ENCODE data around the gene KRTAP13-1.

Gene KRTAP13-1

DNA sequence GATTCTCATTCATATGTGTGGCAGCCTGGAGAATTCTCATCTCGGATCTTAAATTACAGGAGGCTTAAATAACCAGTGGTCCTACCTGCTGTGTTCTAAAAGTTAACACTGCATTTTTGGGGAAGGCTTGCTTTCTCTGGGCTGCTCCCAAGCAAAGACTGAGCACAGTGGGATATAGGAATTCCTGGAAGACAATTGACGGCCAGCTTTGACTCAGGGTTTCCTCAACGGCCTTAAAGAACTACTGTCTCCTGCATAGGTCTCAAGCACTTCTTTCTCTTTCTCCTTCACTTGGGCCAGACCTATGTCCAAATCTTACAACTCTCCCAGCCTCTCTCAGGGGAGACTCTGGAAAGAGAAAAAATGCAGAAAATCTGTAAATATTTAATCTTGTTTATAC lies 30.9 kb downstream of the KRTAP13-1 start:
- no peaks in the 10 kb centered on the region for H3K4me1 ChIP-seq (ENCODE audit: insufficient read depth, low read length, severe bottlenecking)
- no peaks in the 10 kb centered on the region for H3K9me2 ChIP-seq (ENCODE audit: low read depth, low read length)
- no peak overlapping the region for H3K4me3 ChIP-seq (ENCODE audit: low read depth, low read length, poor library complexity, severe bottlenecking)
- H3K36me3 ChIP-seq (ENCODE audit: insufficient read depth, low read length): no peaks in the 10 kb centered on the region
- TF ChIP-seq EZH2 (IDR thresholded peaks at IDR 0.05; ENCODE audit: borderline replicate concordance, low read length): no peak
- TF ChIP-seq, protein P1, sequence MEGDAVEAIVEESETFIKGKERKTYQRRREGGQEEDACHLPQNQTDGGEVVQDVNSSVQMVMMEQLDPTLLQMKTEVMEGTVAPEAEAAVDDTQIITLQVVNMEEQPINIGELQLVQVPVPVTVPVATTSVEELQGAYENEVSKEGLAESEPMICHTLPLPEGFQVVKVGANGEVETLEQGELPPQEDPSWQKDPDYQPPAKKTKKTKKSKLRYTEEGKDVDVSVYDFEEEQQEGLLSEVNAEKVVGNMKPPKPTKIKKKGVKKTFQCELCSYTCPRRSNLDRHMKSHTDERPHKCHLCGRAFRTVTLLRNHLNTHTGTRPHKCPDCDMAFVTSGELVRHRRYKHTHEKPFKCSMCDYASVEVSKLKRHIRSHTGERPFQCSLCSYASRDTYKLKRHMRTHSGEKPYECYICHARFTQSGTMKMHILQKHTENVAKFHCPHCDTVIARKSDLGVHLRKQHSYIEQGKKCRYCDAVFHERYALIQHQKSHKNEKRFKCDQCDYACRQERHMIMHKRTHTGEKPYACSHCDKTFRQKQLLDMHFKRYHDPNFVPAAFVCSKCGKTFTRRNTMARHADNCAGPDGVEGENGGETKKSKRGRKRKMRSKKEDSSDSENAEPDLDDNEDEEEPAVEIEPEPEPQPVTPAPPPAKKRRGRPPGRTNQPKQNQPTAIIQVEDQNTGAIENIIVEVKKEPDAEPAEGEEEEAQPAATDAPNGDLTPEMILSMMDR (IDR thresholded peaks at IDR 0.05; ENCODE audit: low read length): no peak
- H2AFZ ChIP-seq (ENCODE audit: low read length): no peak overlapping the region
- no peaks in the 10 kb centered on the region for H3F3A ChIP-seq (ENCODE audit: insufficient read depth, low read length)
- H3K9me3 ChIP-seq (ENCODE audit: low read length): no peaks in the 10 kb centered on the region
- H4K20me1 ChIP-seq (ENCODE audit: insufficient read depth, low read length): no peaks in the 10 kb centered on the region
- H3K79me2 ChIP-seq (ENCODE audit: insufficient read depth, low read length): no peaks in the 10 kb centered on the region
- H3K27ac ChIP-seq (ENCODE audit: low read depth, low read length, poor library complexity, severe bottlenecking): no peak overlapping the region
- no peaks in the 10 kb centered on the region for H3K27me3 ChIP-seq (ENCODE audit: insufficient read depth, low read length)
- H3K9ac ChIP-seq (ENCODE audit: low read length): no peak overlapping the region
- H3K4me2 ChIP-seq (ENCODE audit: low read length): no peak overlapping the region

DNA sequence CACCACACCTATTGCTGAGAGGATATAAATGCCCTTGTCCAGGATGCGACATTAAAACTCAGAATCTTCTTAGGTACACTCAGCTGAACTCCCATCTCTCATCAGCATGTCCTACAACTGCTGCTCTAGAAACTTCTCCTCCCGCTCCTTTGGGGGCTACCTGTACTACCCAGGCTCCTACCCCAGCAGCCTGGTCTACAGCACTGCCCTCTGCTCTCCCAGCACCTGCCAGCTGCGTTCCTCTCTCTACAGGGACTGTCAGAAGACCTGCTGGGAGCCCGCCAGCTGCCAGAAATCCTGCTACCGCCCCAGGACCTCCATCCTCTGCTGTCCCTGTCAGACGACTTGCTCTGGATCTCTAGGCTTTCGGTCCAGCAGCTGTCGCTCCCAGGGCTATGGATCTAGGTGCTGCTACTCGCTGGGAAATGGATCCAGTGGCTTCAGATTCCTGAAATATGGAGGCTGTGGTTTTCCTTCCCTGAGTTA lies 34.4 kb downstream of the KRTAP13-1 start, which contains the start of gene KRTAP13-4:
TSS of gene KRTAP13-4 (plus strand) at position 51 of the 486 bp plus-strand sequence. CDS start at position 107, 56 bp downstream.
- Histone ChIP-seq H3K4me1 (ENCODE audit: insufficient read depth, low read length, severe bottlenecking) (no peaks in the 10 kb centered on the region), H3K4me3 (ENCODE audit: low read depth, low read length, poor library complexity, severe bottlenecking) (no peak within 1 kb of the TSS), H3K9me3 (ENCODE audit: low read length) (no peaks in the 10 kb centered on the region), H3F3A (ENCODE audit: insufficient read depth, low read length) (no peaks in the 10 kb centered on the region), H3K79me2 (ENCODE audit: insufficient read depth, low read length) (no peaks in the 10 kb centered on the region), H3K27me3 (ENCODE audit: insufficient read depth, low read length) (no peaks in the 10 kb centered on the region), H4K20me1 (ENCODE audit: insufficient read depth, low read length) (no peaks in the 10 kb centered on the region), H3K9me2 (ENCODE audit: low read depth, low read length) (no peaks in the 10 kb centered on the region), H3K27ac (ENCODE audit: low read depth, low read length, poor library complexity, severe bottlenecking) (no peak within 1 kb of the TSS), H3K9ac (ENCODE audit: low read length) (no peak within 1 kb of the TSS), H3K36me3 (ENCODE audit: insufficient read depth, low read length) (no peaks in the 10 kb centered on the region), H2AFZ (ENCODE audit: low read length) (no peak within 1 kb of the TSS), H3K4me2 (ENCODE audit: low read length) (no peak within 1 kb of the TSS)
- no peak for TF ChIP-seq EZH2 (IDR thresholded peaks at IDR 0.05; ENCODE audit: borderline replicate concordance, low read length)
- TF ChIP-seq, protein P1 (IDR thresholded peaks at IDR 0.05; ENCODE audit: low read length): no peak

DNA sequence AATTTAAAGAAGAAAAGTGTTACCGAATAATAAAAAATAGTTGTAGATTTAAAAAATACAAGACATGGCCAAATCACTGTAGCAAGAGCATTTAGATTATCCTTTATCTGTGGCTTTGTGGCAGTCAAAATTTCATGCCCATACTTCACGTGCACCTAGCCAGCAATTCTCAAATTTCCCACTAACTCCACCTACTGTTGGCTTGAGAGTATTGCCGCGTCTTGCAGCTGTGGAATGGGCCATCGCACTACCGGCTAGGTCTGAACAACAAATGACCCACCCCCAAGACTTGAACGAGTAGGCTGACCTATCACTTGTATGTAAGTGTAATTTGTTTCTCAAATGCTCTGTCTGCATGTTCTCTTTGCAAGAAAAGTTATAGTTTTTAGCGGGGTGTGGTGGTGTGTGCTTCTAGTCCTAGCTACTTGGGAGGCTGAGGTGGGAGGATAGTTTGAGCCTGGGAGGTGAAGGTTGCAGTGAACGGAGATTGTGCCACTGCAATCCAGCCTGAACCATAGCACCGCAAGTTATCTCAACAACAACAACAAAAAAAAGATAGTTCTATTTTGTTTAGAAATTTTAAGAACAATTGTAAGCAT lies 38.3 kb downstream of the KRTAP13-1 start:
- Histone ChIP-seq H3K36me3 (ENCODE audit: insufficient read depth, low read length) (no peaks in the 10 kb centered on the region), H3K79me2 (ENCODE audit: insufficient read depth, low read length) (no peaks in the 10 kb centered on the region), H4K20me1 (ENCODE audit: insufficient read depth, low read length) (no peaks in the 10 kb centered on the region), H3K4me2 (ENCODE audit: low read length) (no peak overlapping the region), H3K27ac (ENCODE audit: low read depth, low read length, poor library complexity, severe bottlenecking) (no peak overlapping the region), H3K4me1 (ENCODE audit: insufficient read depth, low read length, severe bottlenecking) (no peaks in the 10 kb centered on the region), H2AFZ (ENCODE audit: low read length) (no peak overlapping the region), H3K27me3 (ENCODE audit: insufficient read depth, low read length) (no peaks in the 10 kb centered on the region), H3K9me3 (ENCODE audit: low read length) (no peaks in the 10 kb centered on the region), H3K9me2 (ENCODE audit: low read depth, low read length) (no peaks in the 10 kb centered on the region), H3F3A (ENCODE audit: insufficient read depth, low read length) (no peaks in the 10 kb centered on the region), H3K9ac (ENCODE audit: low read length) (no peak overlapping the region), H3K4me3 (ENCODE audit: low read depth, low read length, poor library complexity, severe bottlenecking) (no peak overlapping the region)
- TF ChIP-seq, protein P1 (IDR thresholded peaks at IDR 0.05; ENCODE audit: low read length): peak; percentile 65
- TF ChIP-seq EZH2 (IDR thresholded peaks at IDR 0.05; ENCODE audit: borderline replicate concordance, low read length): no peak

Data from OCI-LY1 (cell line).